Esophagus squamous epithelium (tissue), 4 donors: Measurements from ENCODE around the gene ADGRB3.

Source experiments
- CTCF ChIP-seq, 6 experiments: fragments of 450-650 bp in 4 of 6; fragments of 200-600 bp in 2 of 6; sonication (generic) in 2 of 6; IDR thresholded peaks; one replicate each; pipeline ENCODE4 v1.5.1; 2016 to 2019; ENCODE audit warnings: antibody characterized with exemption in 6 of 6, mild to moderate bottlenecking in 4 of 6, moderate library complexity in 4 of 6
- POLR2A ChIP-seq, 4 donors: fragments of 450-650 bp; IDR thresholded peaks; one replicate each; pipeline ENCODE4 v1.6.1; 2017; ENCODE audit warnings: antibody characterized with exemption in 4 of 4, mild to moderate bottlenecking in 4 of 4, moderate library complexity in 3 of 4

- no peak for TF ChIP-seq CTCF (IDR thresholded peaks at IDR 0.05)
- no peak for TF ChIP-seq POLR2A (IDR thresholded peaks at IDR 0.05)
Measured at GRCh38 chr6:69337311-69337710, 702.2 kb downstream of the ADGRB3 start.
